Measurements from ENCODE around the gene WHRN.

DNA sequence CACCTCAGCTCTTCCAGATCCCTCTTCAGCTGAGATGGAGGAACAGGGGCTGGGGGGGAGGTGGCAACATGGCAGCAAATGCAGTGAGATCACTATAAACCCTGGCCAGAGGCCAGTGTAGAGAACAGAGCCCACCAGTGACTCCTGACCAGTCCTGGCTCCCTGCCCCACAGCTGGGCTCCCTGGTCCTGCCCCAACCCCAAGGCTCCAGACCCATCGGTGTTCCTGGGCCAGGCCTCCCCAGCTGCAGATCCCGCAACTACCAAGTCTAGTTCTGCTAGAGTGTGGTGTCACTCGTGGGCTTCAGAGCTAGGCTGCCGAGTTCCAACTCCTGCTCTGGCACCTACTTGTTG lies 134.3 kb downstream of the WHRN start:
- TF ChIP-seq CTCF (conservative IDR thresholded peaks at IDR 0.05; ENCODE audit: low read depth in 2 of 2) (no peak), EZH2phosphoT487 (IDR thresholded peaks at IDR 0.05; ENCODE audit: unreplicated experiment) (no peak), EZH2 (IDR thresholded peaks at IDR 0.05; ENCODE audit: low read depth, unreplicated experiment) (no peak), POLR2AphosphoS5 (IDR thresholded peaks at IDR 0.05; ENCODE audit: low read depth) (no peak), STAT1 (IDR thresholded peaks at IDR 0.05; ENCODE audit: unreplicated experiment) (no peak), JUNB (IDR thresholded peaks at IDR 0.05; ENCODE audit: unreplicated experiment) (no peak)
- TF ChIP-seq, protein P1, sequence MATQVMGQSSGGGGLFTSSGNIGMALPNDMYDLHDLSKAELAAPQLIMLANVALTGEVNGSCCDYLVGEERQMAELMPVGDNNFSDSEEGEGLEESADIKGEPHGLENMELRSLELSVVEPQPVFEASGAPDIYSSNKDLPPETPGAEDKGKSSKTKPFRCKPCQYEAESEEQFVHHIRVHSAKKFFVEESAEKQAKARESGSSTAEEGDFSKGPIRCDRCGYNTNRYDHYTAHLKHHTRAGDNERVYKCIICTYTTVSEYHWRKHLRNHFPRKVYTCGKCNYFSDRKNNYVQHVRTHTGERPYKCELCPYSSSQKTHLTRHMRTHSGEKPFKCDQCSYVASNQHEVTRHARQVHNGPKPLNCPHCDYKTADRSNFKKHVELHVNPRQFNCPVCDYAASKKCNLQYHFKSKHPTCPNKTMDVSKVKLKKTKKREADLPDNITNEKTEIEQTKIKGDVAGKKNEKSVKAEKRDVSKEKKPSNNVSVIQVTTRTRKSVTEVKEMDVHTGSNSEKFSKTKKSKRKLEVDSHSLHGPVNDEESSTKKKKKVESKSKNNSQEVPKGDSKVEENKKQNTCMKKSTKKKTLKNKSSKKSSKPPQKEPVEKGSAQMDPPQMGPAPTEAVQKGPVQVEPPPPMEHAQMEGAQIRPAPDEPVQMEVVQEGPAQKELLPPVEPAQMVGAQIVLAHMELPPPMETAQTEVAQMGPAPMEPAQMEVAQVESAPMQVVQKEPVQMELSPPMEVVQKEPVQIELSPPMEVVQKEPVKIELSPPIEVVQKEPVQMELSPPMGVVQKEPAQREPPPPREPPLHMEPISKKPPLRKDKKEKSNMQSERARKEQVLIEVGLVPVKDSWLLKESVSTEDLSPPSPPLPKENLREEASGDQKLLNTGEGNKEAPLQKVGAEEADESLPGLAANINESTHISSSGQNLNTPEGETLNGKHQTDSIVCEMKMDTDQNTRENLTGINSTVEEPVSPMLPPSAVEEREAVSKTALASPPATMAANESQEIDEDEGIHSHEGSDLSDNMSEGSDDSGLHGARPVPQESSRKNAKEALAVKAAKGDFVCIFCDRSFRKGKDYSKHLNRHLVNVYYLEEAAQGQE (IDR thresholded peaks at IDR 0.05; ENCODE audit: unreplicated experiment): no peak
- TF ChIP-seq, protein P2, sequence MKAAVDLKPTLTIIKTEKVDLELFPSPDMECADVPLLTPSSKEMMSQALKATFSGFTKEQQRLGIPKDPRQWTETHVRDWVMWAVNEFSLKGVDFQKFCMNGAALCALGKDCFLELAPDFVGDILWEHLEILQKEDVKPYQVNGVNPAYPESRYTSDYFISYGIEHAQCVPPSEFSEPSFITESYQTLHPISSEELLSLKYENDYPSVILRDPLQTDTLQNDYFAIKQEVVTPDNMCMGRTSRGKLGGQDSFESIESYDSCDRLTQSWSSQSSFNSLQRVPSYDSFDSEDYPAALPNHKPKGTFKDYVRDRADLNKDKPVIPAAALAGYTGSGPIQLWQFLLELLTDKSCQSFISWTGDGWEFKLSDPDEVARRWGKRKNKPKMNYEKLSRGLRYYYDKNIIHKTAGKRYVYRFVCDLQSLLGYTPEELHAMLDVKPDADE (IDR thresholded peaks at IDR 0.05): no peak

Data from GM23338 (cell line).